Measurements from ENCODE around the gene TMEM131L. TPM values are rescaled to one million over a fixed set of nuclear protein-coding genes. Genes with fewer than 3 reads are reported as not detected.

Gene TMEM131L
- total RNA-seq, 1 donor from 2014 or later: 18.9 TPM

DNA sequence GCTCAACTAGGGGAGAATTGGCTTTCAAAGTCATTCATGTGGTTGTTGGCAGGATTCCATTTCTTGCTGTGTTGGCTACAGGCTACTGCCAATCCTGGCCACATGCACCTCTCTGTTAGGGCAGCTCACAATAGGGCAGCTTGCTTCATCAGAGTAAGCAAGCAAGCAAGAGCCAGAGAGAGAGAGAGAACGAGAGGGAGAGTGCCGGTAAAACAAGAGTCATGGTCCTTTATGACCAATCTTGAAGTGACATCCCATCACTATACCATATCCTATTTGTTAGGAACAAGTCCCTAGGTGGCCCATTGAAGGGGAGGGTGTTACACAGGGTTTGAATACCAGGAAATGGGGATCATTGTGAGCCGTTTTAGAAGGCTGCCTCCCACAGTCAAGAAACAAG is 185.0 kb downstream of the TMEM131L start:
- no peak overlapping the region for H3K27ac Mint-ChIP-seq
- no peak for DNase-seq (ENCODE audit: low spot score, unreplicated experiment)
- no peak overlapping the region for H3K4me3 Mint-ChIP-seq (ENCODE audit: low read depth)
- peaks cover 14% of the 10 kb centered on the region for H3K27me3 Mint-ChIP-seq
- TF ChIP-seq, protein P1, sequence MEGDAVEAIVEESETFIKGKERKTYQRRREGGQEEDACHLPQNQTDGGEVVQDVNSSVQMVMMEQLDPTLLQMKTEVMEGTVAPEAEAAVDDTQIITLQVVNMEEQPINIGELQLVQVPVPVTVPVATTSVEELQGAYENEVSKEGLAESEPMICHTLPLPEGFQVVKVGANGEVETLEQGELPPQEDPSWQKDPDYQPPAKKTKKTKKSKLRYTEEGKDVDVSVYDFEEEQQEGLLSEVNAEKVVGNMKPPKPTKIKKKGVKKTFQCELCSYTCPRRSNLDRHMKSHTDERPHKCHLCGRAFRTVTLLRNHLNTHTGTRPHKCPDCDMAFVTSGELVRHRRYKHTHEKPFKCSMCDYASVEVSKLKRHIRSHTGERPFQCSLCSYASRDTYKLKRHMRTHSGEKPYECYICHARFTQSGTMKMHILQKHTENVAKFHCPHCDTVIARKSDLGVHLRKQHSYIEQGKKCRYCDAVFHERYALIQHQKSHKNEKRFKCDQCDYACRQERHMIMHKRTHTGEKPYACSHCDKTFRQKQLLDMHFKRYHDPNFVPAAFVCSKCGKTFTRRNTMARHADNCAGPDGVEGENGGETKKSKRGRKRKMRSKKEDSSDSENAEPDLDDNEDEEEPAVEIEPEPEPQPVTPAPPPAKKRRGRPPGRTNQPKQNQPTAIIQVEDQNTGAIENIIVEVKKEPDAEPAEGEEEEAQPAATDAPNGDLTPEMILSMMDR (IDR thresholded peaks at IDR 0.05; ENCODE audit: unreplicated experiment): no peak
- no peaks in the 10 kb centered on the region for H3K4me1 Mint-ChIP-seq (ENCODE audit: low read depth)
- no peaks in the 10 kb centered on the region for H3K36me3 Mint-ChIP-seq (ENCODE audit: insufficient read depth)
- no peaks in the 10 kb centered on the region for H3K9me3 Mint-ChIP-seq (ENCODE audit: low read depth)

DNA sequence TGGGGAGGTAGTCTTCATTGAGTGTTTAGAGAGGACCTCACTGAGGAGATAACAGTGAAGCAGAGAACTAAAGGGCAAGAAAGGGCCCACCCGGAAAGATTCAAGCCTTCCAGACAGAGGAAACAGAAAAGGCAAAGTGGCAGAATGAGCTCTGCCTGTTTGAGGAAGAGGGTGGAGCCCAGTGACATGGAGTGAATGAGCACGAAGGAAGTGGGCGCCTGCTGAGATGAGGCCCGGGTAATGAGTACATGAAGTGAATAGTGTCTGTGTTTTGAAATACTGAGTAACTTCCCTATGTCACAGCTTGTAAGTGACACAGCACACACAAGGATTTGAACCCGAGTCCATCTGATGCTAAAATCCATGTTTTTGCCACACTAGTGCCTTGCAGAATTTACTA is 185.4 kb downstream of the TMEM131L start:
- H3K4me1 Mint-ChIP-seq (ENCODE audit: low read depth): no peaks in the 10 kb centered on the region
- no peaks in the 10 kb centered on the region for H3K9me3 Mint-ChIP-seq (ENCODE audit: low read depth)
- TF ChIP-seq, protein P1 (IDR thresholded peaks at IDR 0.05; ENCODE audit: unreplicated experiment): no peak
- peaks cover 14% of the 10 kb centered on the region for H3K27me3 Mint-ChIP-seq
- H3K36me3 Mint-ChIP-seq (ENCODE audit: insufficient read depth): no peaks in the 10 kb centered on the region
- H3K4me3 Mint-ChIP-seq (ENCODE audit: low read depth): no peak overlapping the region
- no peak for DNase-seq (ENCODE audit: low spot score, unreplicated experiment)
- H3K27ac Mint-ChIP-seq: no peak overlapping the region

DNA sequence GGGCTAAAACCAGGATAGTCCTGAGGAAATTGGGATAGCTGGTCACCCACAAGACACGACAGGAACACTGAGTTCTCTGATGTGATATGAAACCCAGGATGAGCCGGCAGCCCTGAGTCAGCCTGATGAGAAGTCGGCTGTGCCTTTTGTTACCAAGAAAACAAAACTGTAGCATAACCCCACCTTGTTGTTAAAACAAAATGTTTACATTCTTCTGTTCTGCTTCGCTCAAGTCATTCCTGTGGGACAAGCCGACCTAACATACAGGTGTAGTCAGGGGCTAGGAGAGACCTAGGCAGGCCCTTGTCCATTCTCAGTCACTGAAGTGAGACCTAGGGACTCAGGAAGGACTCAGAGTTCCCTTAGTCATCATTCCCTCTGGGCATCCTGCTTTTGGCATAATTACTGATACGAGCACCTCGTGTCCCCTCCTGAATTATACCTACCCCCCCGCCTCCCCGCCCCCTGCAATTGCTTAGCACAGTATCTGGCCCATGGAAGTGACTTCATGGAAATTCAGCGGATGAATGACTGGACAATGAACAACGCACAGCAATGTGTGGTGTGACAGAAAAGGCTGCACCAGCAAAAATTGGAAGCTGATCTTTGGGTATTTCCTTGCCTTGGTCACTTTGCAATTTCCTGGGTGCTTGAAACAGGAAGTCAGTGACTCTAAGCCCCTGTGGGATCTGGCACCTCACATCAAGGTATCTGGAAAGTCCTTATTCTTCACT is 186.1 kb downstream of the TMEM131L start:
- H3K27ac Mint-ChIP-seq: no peak overlapping the region
- TF ChIP-seq, protein P1 (IDR thresholded peaks at IDR 0.05; ENCODE audit: unreplicated experiment): no peak

DNA sequence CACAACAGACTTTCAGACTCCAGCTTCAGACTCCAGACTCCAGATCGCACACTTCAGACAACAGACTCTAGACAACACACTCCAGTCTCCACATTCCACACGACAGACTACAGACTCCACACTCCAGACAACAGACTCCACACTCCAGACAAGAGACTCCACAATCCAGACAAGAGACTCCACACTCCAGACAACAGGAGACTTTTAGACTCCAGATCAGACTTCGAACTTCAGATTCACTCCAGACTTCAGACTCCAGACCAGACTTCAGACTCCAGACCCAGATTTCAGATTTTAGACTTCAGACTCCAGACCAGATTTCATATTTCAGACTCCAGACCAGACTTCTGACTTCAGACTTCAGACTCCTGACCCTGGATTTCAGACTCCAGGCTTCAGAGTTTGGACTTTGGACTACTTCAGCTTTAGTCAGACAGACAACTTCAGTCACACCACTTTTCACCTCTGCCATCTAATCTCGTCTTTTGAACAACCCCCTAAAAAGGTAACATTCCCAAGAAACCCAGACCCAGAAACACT is 188.9 kb downstream of the TMEM131L start:
- H3K36me3 Mint-ChIP-seq (ENCODE audit: insufficient read depth): no peaks in the 10 kb centered on the region
- TF ChIP-seq, protein P1 (IDR thresholded peaks at IDR 0.05; ENCODE audit: unreplicated experiment): no peak
- H3K9me3 Mint-ChIP-seq (ENCODE audit: low read depth): no peaks in the 10 kb centered on the region
- H3K4me3 Mint-ChIP-seq (ENCODE audit: low read depth): no peak overlapping the region
- H3K27me3 Mint-ChIP-seq: peaks cover 10% of the 10 kb centered on the region
- H3K27ac Mint-ChIP-seq: no peak overlapping the region
- DNase-seq (ENCODE audit: low spot score, unreplicated experiment): no peak
- no peaks in the 10 kb centered on the region for H3K4me1 Mint-ChIP-seq (ENCODE audit: low read depth)

More for the DNA sequence above, 186.1 kb downstream of the TMEM131L start:
- no peaks in the 10 kb centered on the region for H3K4me1 Mint-ChIP-seq (ENCODE audit: low read depth)
- H3K4me3 Mint-ChIP-seq (ENCODE audit: low read depth): no peak overlapping the region
- no peak for DNase-seq (ENCODE audit: low spot score, unreplicated experiment)
- H3K27me3 Mint-ChIP-seq: peaks cover 9% of the 10 kb centered on the region
- H3K9me3 Mint-ChIP-seq (ENCODE audit: low read depth): no peaks in the 10 kb centered on the region
- no peaks in the 10 kb centered on the region for H3K36me3 Mint-ChIP-seq (ENCODE audit: insufficient read depth)

DNA sequence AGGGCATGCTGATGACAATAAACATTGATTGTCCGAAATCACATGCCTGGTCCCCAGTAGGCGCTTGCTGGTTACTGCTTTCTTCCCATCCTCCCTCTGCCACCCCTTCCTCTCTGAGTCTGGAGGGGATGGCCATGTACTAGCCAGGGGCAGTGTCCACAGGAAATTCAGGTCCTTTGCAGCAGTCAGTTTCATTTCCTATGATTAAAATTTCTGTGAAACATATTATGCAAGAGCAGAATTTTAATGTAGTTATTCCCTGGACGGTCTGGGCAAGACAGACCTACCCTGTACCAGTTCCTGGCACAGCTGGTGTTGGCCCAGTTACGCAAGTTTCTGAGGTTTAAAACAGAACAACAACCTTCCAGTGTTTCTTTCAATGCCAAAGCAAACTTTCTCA is 189.8 kb downstream of the TMEM131L start:
- no peaks in the 10 kb centered on the region for H3K4me1 Mint-ChIP-seq (ENCODE audit: low read depth)
- no peak overlapping the region for H3K27ac Mint-ChIP-seq
- H3K27me3 Mint-ChIP-seq: peaks cover 10% of the 10 kb centered on the region
- H3K36me3 Mint-ChIP-seq (ENCODE audit: insufficient read depth): no peaks in the 10 kb centered on the region
- DNase-seq (ENCODE audit: low spot score, unreplicated experiment): no peak
- no peaks in the 10 kb centered on the region for H3K9me3 Mint-ChIP-seq (ENCODE audit: low read depth)
- TF ChIP-seq, protein P1 (IDR thresholded peaks at IDR 0.05; ENCODE audit: unreplicated experiment): no peak
- no peak overlapping the region for H3K4me3 Mint-ChIP-seq (ENCODE audit: low read depth)

All from progenitor cell of endocrine pancreas (in vitro differentiated cells).